ENCODE data around the gene SPC24. TPM values are rescaled to one million over a fixed set of nuclear protein-coding genes. Genes with fewer than 3 reads are reported as not detected.

SPC24 gene
- total and polyA plus RNA-seq, 2 of the 4 experiments (the other 2 are of a cell fraction): 12.2 to 97.5 TPM

- H4K91ac ChIP-seq (ENCODE audit: insufficient read depth, low read depth, low read length): peak overlapping the region; percentile 81
- DNase-seq: peak; percentile 97
- H2AK5ac ChIP-seq (ENCODE audit: low read depth, low read length): peak overlapping the region; percentile 95
- no peak overlapping the region for H3K4me2 ChIP-seq (ENCODE audit: low read depth, low read length)
- H2BK120ac ChIP-seq (ENCODE audit: low read depth, low read length): peak overlapping the region; percentile 74
- no peaks in the 10 kb centered on the region for H3K9me3 ChIP-seq (ENCODE audit: control insufficient read depth, insufficient read depth, low read length)
- H4K20me1 ChIP-seq (ENCODE audit: insufficient read depth, low read length): no peaks in the 10 kb centered on the region; the same call in 1 of the 2 replicates
- BruUV-seq (replicated peaks): no TSS peak
- peak overlapping the region; percentile 41; the same call in 1 of the 2 replicates for H2BK20ac ChIP-seq (ENCODE audit: low read depth, low read length)
- peak overlapping the region; percentile 91 for H2AK9ac ChIP-seq (replicated peaks; ENCODE audit: low read depth, low read length, poor library complexity)
- H3K56ac ChIP-seq (ENCODE audit: extremely low read depth, insufficient read depth, low read length): no peak overlapping the region
- H2BK5ac ChIP-seq (ENCODE audit: low read depth, low read length, poor library complexity, severe bottlenecking): peak overlapping the region; percentile 96
- H3K18ac ChIP-seq (ENCODE audit: low read depth, low read length): peak overlapping the region; percentile 33; the same call in 1 of the 2 replicates
- H3K4me1 ChIP-seq (ENCODE audit: control insufficient read depth, insufficient read depth, low read length): peaks cover 9% of the 10 kb centered on the region
- H4K8ac ChIP-seq (ENCODE audit: low read depth in 2 of 2, low read length in 2 of 2): peak overlapping the region in 1 of 2 experiments; percentile 75; a peak in 2 of 4 replicates
- intact Hi-C loops (cut with micrococcal nuclease): loop anchor here (2.0 kb wide), 1 partner anchor 30 kb away; no protein-coding TSS in a partner anchor
- peak overlapping the region; percentile 12; the same call in 1 of the 2 replicates for H4K5ac ChIP-seq (ENCODE audit: low read depth, low read length)
- peaks cover 70% of the 10 kb centered on the region for H3K36me3 ChIP-seq (ENCODE audit: control insufficient read depth, insufficient read depth, low read length)
- H3K27me3 ChIP-seq (ENCODE audit: control insufficient read depth, insufficient read depth, low read length): no peaks in the 10 kb centered on the region
- H2AFZ ChIP-seq (replicated peaks; ENCODE audit: low read length, poor library complexity): peak overlapping the region; percentile 33
- POLR2A ChIA-PET (ENCODE audit: unreplicated experiment): interaction anchor here (0.6 kb wide), 1 partner anchor 34 kb away, joined by 3 read pairs; no protein-coding TSS in a partner anchor
- dilution Hi-C loops (cut with HindIII; ENCODE audit: low sequenced_read_pairs, unreplicated experiment): no loop called here
- WGBS, 2 experiments (ENCODE audit: extremely low coverage in 2 of 2, insufficient read length in 1 of 2): 0% methylated on average over 2 of the region's 7 CpGs; no CpG with 5 or more reads in 1 of the 2 experiments
- H3K14ac ChIP-seq (replicated peaks; ENCODE audit: low read depth, low read length): peak overlapping the region; percentile 49
- peak; percentile 87 for ATAC-seq (ENCODE audit: low read depth)
- TF ChIP-seq RFX5 (IDR thresholded peaks at IDR 0.05; ENCODE audit: low read depth, low read length): no peak
- TF ChIP-seq CHD1 (IDR thresholded peaks at IDR 0.05; ENCODE audit: low read depth, low read length): no peak
- TF ChIP-seq USF2 (IDR thresholded peaks at IDR 0.05; ENCODE audit: low read depth, low read length): peak; percentile 58
- peak; percentile 49; the same call in 1 of the 2 replicates for TF ChIP-seq CEBPB (IDR thresholded peaks at IDR 0.05; ENCODE audit: low read depth, low read length)
- TF ChIP-seq MAZ (IDR thresholded peaks at IDR 0.05; ENCODE audit: borderline replicate concordance, low read depth, low read length): no peak
- TF ChIP-seq BHLHE40 (IDR thresholded peaks at IDR 0.05; ENCODE audit: low read depth, low read length): peak; percentile 90
- peak; percentile 88 for TF ChIP-seq FOS (IDR thresholded peaks at IDR 0.05; ENCODE audit: low read depth, low read length)
- peak; percentile 92 for TF ChIP-seq NFE2L2 (IDR thresholded peaks at IDR 0.05; ENCODE audit: low read depth, low read length)
- peak; percentile 76 for TF ChIP-seq MAFK (IDR thresholded peaks at IDR 0.05; ENCODE audit: low read depth, low read length)
- TF ChIP-seq RAD21 (IDR thresholded peaks at IDR 0.05; ENCODE audit: low read length): peak; percentile 36
- TF ChIP-seq POLR2A (IDR thresholded peaks at IDR 0.05; ENCODE audit: low read depth, low read length): no peak
- no peak for TF ChIP-seq CTCF (conservative IDR thresholded peaks at IDR 0.05; ENCODE audit: low read depth, low read length)
- TF ChIP-seq MXI1 (IDR thresholded peaks at IDR 0.05; ENCODE audit: borderline replicate concordance, low read depth, low read length): peak; percentile 87
- peak; percentile 17; the same call in 1 of the 2 replicates for TF ChIP-seq SMC3 (IDR thresholded peaks at IDR 0.05; ENCODE audit: low read depth, low read length)
- peaks cover 22 to 66% of the 10 kb centered on the region in 2 experiments for H3K79me1 ChIP-seq (ENCODE audit: low read depth in 1 of 2, low read length in 2 of 2)
- H3K27ac ChIP-seq (ENCODE audit: insufficient read depth, low read length): peak overlapping the region; percentile 67
- 0 out of 2 replicates have a peak overlapping the region, but pooled peaks have one; percentile 4 for H3K9ac ChIP-seq (ENCODE audit: low read depth, low read length)
- H3K9me1 ChIP-seq (ENCODE audit: insufficient read depth, low read length): peaks cover 13% of the 10 kb centered on the region
- peak overlapping the region; percentile 37; the same call in 1 of the 2 replicates for H3K23ac ChIP-seq (ENCODE audit: low read depth, low read length)
- H2BK15ac ChIP-seq (ENCODE audit: low read depth, low read length): peak overlapping the region; percentile 12; the same call in 1 of the 3 replicates
- CTCF ChIA-PET: interaction anchor here (0.6 kb wide), 1 partner anchor 43 kb away, joined by 3 read pairs; no protein-coding TSS in a partner anchor
- in situ Hi-C loops (cut with MboI; ENCODE audit: low sequenced_read_pairs): no loop called here
- peak overlapping the region; percentile 83 for H3K4ac ChIP-seq (ENCODE audit: low read depth, low read length)
- H3K4me3 ChIP-seq (ENCODE audit: insufficient read depth, low read depth, low read length): no peak overlapping the region
Observed at GRCh38 chr19:11168568-11168967, 13.0 kb upstream of the SPC24 start.
